GM23338 (cell line): ENCODE results near the gene WNT6. TPM values are rescaled to one million over a fixed set of nuclear protein-coding genes. Genes with fewer than 3 reads are reported as not detected.

Experiments used
- ATAC-seq: fragments of 200-7000 bp; cut with Tn5 transposase; 3 replicates; pipeline ENCODE4 v1.9.1; 2020
- DNase-seq: peaks from one replicate; pipeline ENCODE4 v3.0.0-alpha.2; 2015; ENCODE audit warnings: low spot score
- H2AFZ ChIP-seq: fragments of 200-600 bp; sonication (generic); 2 replicates; pipeline ENCODE4 v1.8.0; 2016; ENCODE audit warnings: antibody characterized with exemption, mild to moderate bottlenecking, moderate library complexity
- H3F3A ChIP-seq: fragments of 200-600 bp; sonication (generic); replicated peaks from 2 replicates; pipeline ENCODE4 v1.8.0; 2017; ENCODE audit warnings: antibody characterized with exemption, mixed run types, low read depth
- H3K27ac ChIP-seq: fragments of 200-600 bp; sonication (generic); 2 replicates; pipeline ENCODE4 v1.6.1; 2016; ENCODE audit warnings: low read depth
- H3K27me3 ChIP-seq: fragments of 200-600 bp; sonication (generic); 2 replicates; pipeline ENCODE4 v1.8.0; 2016; ENCODE audit warnings: mild to moderate bottlenecking, mixed run types, moderate library complexity; ENCODE audit not compliant: insufficient read depth
- H3K36me3 ChIP-seq: fragments of 200-600 bp; sonication (generic); 2 replicates; pipeline ENCODE4 v1.8.0; 2016; ENCODE audit warnings: mild to moderate bottlenecking; ENCODE audit not compliant: insufficient read depth
- H3K4me1 ChIP-seq: fragments of 200-600 bp; sonication (generic); 2 replicates; pipeline ENCODE4 v1.8.0; 2016; ENCODE audit warnings: mild to moderate bottlenecking, moderate library complexity; ENCODE audit not compliant: insufficient read depth
- H3K4me2 ChIP-seq: fragments of 200-600 bp; sonication (generic); 2 replicates; pipeline ENCODE4 v1.7.1; 2017; ENCODE audit warnings: mixed run types
- H3K4me3 ChIP-seq: fragments of 200-600 bp; sonication (generic); 2 replicates; pipeline ENCODE4 v1.6.1; 2016; ENCODE audit warnings: mixed run types
- H3K79me2 ChIP-seq: fragments of 200-600 bp; sonication (generic); replicated peaks from 2 replicates; pipeline ENCODE4 v1.8.0; 2017; ENCODE audit warnings: mild to moderate bottlenecking; ENCODE audit not compliant: insufficient read depth
- H3K9me2 ChIP-seq: fragments of 200-600 bp; sonication (generic); 2 replicates; pipeline ENCODE4 v1.8.0; 2017; ENCODE audit not compliant: insufficient read depth
- H4K20me1 ChIP-seq: fragments of 200-600 bp; sonication (generic); replicated peaks from 2 replicates; pipeline ENCODE4 v1.8.0; 2017; ENCODE audit warnings: mild to moderate bottlenecking; ENCODE audit not compliant: insufficient read depth
- H3K27ac Mint-ChIP-seq: 2 replicates; pipeline ENCODE4 v1.8.0; 2020; ENCODE audit warnings: inconsistent platforms, mild to moderate bottlenecking, moderate library complexity, mixed read lengths
- H3K27me3 Mint-ChIP-seq: 3 replicates; pipeline ENCODE4 v1.8.0; 2022; ENCODE audit warnings: low read depth, mild to moderate bottlenecking, moderate library complexity, mixed read lengths, inconsistent platforms; ENCODE audit not compliant: insufficient read depth, poor library complexity
- H3K36me3 Mint-ChIP-seq: 3 replicates; pipeline ENCODE4 v1.8.0; 2021; ENCODE audit warnings: low read depth, mild to moderate bottlenecking, inconsistent platforms, moderate library complexity, mixed read lengths
- H3K4me1 Mint-ChIP-seq: 3 replicates; pipeline ENCODE4 v1.8.0; 2020; ENCODE audit warnings: mild to moderate bottlenecking, inconsistent platforms, mixed read lengths
- H3K4me3 Mint-ChIP-seq: 3 replicates; pipeline ENCODE4 v1.8.0; 2021; ENCODE audit warnings: moderate library complexity, mild to moderate bottlenecking, inconsistent platforms, mixed read lengths
- H3K9me3 Mint-ChIP-seq: 3 replicates; pipeline ENCODE4 v1.8.0; 2020; ENCODE audit warnings: moderate library complexity, mild to moderate bottlenecking, inconsistent platforms, mixed read lengths
- CTCF ChIP-seq, 2 experiments: fragments of 200-600 bp in 1 of 2; sonication (generic) in 1 of 2; conservative IDR thresholded peaks; 2 replicates each; pipeline versions ENCODE4 v1.5.1 to v1.6.1; 2016 to 2017; ENCODE audit warnings: antibody characterized with exemption in 2 of 2, low read depth in 2 of 2, mild to moderate bottlenecking in 2 of 2, moderate library complexity in 1 of 2
- ETS1 ChIP-seq: IDR thresholded peaks from 2 replicates; pipeline ENCODE4 v1.6.1; 2016; ENCODE audit warnings: antibody characterized with exemption
- EZH2 ChIP-seq: fragments of 200-600 bp; sonication (generic); IDR thresholded peaks from one replicate; pipeline ENCODE4 v1.8.0; 2017; ENCODE audit warnings: antibody characterized with exemption, mild to moderate bottlenecking, low read depth; ENCODE audit not compliant: unreplicated experiment
- EZH2phosphoT487 ChIP-seq: fragments of 200-600 bp; sonication (generic); IDR thresholded peaks from one replicate; pipeline ENCODE4 v1.8.1; 2018; ENCODE audit warnings: antibody characterized with exemption; ENCODE audit not compliant: unreplicated experiment
- JUNB ChIP-seq: IDR thresholded peaks from one replicate; pipeline ENCODE4 v1.6.1; 2016; ENCODE audit warnings: antibody characterized with exemption; ENCODE audit not compliant: unreplicated experiment
- NANOG ChIP-seq: IDR thresholded peaks from 2 replicates; pipeline ENCODE4 v1.6.1; 2016; ENCODE audit warnings: antibody characterized with exemption, borderline replicate concordance
- ZNF114 ChIP-seq: fragments of 250-450 bp; sonication (Bioruptor Pico); IDR thresholded peaks from 2 replicates; pipeline ENCODE4 v1.5.0; 2020; ENCODE audit warnings: mild to moderate bottlenecking, moderate library complexity
- ZNF331 ChIP-seq: fragments of 250-450 bp; sonication (Bioruptor Pico); IDR thresholded peaks from 2 replicates; pipeline ENCODE4 v1.5.0; 2020; ENCODE audit warnings: low read depth, mild to moderate bottlenecking, moderate library complexity
- ZNF462 ChIP-seq: fragments of 250-450 bp; sonication (Bioruptor Pico); IDR thresholded peaks from 2 replicates; pipeline ENCODE4 v1.5.0; 2020; ENCODE audit warnings: mild to moderate bottlenecking, moderate library complexity
- polyA plus RNA-seq: library from polyadenylated mRNA; unstranded; fragments of >200 nt; fragmentation: Nextera tagmentation; extraction: Ambion mirVana; gene quantifications from 2 replicates; pipeline ENCODE4 v1.2.1, GENCODE V29; 2016
- total RNA-seq: library from RNA; depleted of rRNA; stranded (reverse); fragments of >200 nt; shearing (Covaris generic); gene quantifications from 2 replicates; pipeline ENCODE4 v1.2.3, GENCODE V29; 2014

The WNT6 gene
- total and polyA plus RNA-seq, 2 experiments from 2014 or later: not detected

- H3K36me3 ChIP-seq: no peaks in the 10 kb centered on the region
- peaks cover 98% of the 10 kb centered on the region for H3K27me3 ChIP-seq
- peak overlapping the region; percentile 54; the same call in 2 of the 3 replicates for H3K4me3 Mint-ChIP-seq
- H3K79me2 ChIP-seq: no peaks in the 10 kb centered on the region
- no peak overlapping the region for H3K27ac Mint-ChIP-seq
- H3K4me3 ChIP-seq: peak overlapping the region; percentile 46; the same call in 1 of the 2 replicates
- peaks cover 14% of the 10 kb centered on the region; the same call in 1 of the 2 replicates for H3K4me1 ChIP-seq
- ATAC-seq (no peak), DNase-seq (peak; percentile 9)
- no peak overlapping the region for H3K27ac ChIP-seq
- no peaks in the 10 kb centered on the region for H3K9me2 ChIP-seq
- TF ChIP-seq ZNF331 (no peak), NANOG (no peak), ZNF462 (CRISPR knock-in tag) (no peak), EZH2 (peak; percentile 85), EZH2phosphoT487 (peak; percentile 52), ETS1 (no peak), JUNB (no peak), CTCF (conservative IDR thresholded peaks at IDR 0.05; ENCODE audit: low read depth in 2 of 2) (no peak), ZNF114 (CRISPR knock-in tag) (no peak)
- H3K27me3 Mint-ChIP-seq: peaks cover 95% of the 10 kb centered on the region
- no peaks in the 10 kb centered on the region for H3K9me3 Mint-ChIP-seq
- H3K4me1 Mint-ChIP-seq: peaks cover 26% of the 10 kb centered on the region
- no peaks in the 10 kb centered on the region; the same call in 2 of the 3 replicates for H3K36me3 Mint-ChIP-seq
- H2AFZ ChIP-seq: no peak overlapping the region
- no peaks in the 10 kb centered on the region for H3F3A ChIP-seq
- peak overlapping the region; percentile 66; the same call in 1 of the 2 replicates for H3K4me2 ChIP-seq
- peaks cover 17% of the 10 kb centered on the region for H4K20me1 ChIP-seq
These were observed 21.4 kb downstream of the WNT6 start for GRCh38 chr2:218880859-218881594.
